AG04450 (cell line): Measurements from ENCODE around the gene CCNC. TPM values are rescaled to one million over a fixed set of nuclear protein-coding genes. Genes with fewer than 3 reads are reported as not detected.
A peak's percentile ranks its signal among the peaks of the same experiment; 100 is the strongest.
"Not testable (repeated sequence)": the region's sequence is repeated elsewhere in the genome, so short reads cannot be mapped to it uniquely, and the experiment has no call there.

Experiments used
- CTCF ChIA-PET: fragments of 300-600, 350-600 bp; formaldehyde crosslinking; extraction: SDS; loops from one replicate; lab custom pipeline; 2022; ENCODE audit warnings: antibody characterized with exemption, inconsistent platforms; lab: Charles Lee
- POLR2A ChIA-PET: fragments of 350-600 bp; formaldehyde crosslinking; extraction: SDS; loops from one replicate; lab custom pipeline; 2021; ENCODE audit warnings: antibody characterized with exemption, inconsistent platforms; lab: Yijun Ruan, JAX
- DNase-seq: peaks from one replicate; pipeline ENCODE4 v3.0.0-alpha.2; 2011; ENCODE audit warnings: low read depth, low spot score
- H3K27ac ChIP-seq: one replicate; pipeline ENCODE4 v1.5.1; 2012; ENCODE audit warnings: low read depth, low read length, control low read depth
- H3K27me3 ChIP-seq: one replicate; pipeline ENCODE4 v1.6.0; 2012; ENCODE audit warnings: low read length; ENCODE audit not compliant: control insufficient read depth, insufficient read depth
- H3K4me3 ChIP-seq: 2 replicates; pipeline ENCODE4 v1.5.1; 2011; ENCODE audit warnings: mild to moderate bottlenecking, low read depth, low read length, control low read depth
- H3K9me3 ChIP-seq: 2 replicates; pipeline ENCODE4 v1.5.1; 2012; ENCODE audit warnings: low read length; ENCODE audit not compliant: control insufficient read depth, insufficient read depth
- polyA plus RNA-seq: library from polyadenylated mRNA; depleted of rRNA; stranded (reverse); fragments of >200 nt; gene quantifications from 2 replicates; pipeline ENCODE4 v1.2.3, GENCODE V29; 2011
- TF ChIP-seq, protein P1 (sequence below): IDR thresholded peaks from 2 replicates; pipeline ENCODE4 v1.5.1; 2011; ENCODE audit warnings: low read depth, low read length, control low read depth, inconsistent platforms

CCNC gene
- polyA plus RNA-seq, 1 experiment = 68.4 TPM

DNA sequence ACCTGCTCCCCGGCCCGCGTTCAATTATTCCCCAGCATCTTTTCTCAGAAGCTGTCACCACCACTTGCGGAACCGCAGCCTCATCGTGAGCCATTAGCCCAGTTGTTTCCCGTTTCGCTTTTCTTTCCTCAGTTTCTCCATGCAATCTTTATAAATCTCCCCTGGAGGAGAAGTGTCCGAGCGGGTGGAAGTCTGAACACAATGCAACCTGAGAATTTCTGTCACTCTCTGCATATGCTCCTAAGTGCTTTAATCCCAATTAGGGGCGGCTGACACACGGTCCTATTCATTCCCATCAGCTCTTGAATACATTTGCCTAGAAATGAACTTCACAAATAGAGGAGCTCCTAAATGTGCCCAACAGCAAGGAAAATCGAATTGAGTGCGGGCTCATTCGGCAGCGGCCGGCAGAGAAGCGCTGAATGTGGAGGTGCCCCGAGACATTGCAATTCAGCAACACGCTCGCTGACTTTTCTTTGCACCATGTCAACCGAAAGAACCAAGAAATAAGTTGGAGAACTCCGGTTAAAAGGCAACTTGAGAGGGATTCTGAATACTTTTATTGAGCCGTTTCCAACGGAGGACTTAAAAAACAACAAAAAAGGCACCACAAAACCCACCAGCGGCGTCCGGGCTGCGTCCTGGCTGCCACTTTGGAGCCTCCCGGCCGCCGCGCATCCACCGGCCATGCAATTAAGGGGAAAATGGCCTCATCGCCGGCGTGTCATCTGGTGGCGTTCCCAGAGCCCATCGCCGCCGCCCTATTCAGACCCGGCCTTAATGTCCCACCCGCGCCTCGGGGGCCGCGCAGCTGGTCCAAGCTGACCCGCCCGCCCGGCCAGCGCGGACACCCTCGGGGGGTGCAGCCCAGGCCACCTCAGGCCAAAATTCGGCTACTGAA lies 34.3 kb upstream of the CCNC start:
- peaks cover 86% of the 10 kb centered on the region for H3K27me3 ChIP-seq
- TF ChIP-seq, protein P1, sequence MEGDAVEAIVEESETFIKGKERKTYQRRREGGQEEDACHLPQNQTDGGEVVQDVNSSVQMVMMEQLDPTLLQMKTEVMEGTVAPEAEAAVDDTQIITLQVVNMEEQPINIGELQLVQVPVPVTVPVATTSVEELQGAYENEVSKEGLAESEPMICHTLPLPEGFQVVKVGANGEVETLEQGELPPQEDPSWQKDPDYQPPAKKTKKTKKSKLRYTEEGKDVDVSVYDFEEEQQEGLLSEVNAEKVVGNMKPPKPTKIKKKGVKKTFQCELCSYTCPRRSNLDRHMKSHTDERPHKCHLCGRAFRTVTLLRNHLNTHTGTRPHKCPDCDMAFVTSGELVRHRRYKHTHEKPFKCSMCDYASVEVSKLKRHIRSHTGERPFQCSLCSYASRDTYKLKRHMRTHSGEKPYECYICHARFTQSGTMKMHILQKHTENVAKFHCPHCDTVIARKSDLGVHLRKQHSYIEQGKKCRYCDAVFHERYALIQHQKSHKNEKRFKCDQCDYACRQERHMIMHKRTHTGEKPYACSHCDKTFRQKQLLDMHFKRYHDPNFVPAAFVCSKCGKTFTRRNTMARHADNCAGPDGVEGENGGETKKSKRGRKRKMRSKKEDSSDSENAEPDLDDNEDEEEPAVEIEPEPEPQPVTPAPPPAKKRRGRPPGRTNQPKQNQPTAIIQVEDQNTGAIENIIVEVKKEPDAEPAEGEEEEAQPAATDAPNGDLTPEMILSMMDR = no peak
- peak overlapping the region; percentile 10 for H3K4me3 ChIP-seq
- H3K27ac ChIP-seq = no peak overlapping the region
- no peak for DNase-seq
- H3K9me3 ChIP-seq = peaks cover 7% of the 10 kb centered on the region; the same call in 1 of the 2 replicates
- CTCF ChIA-PET = interaction anchor here (0.9 kb wide), 1 partner anchor 272 kb away, joined by 3 read pairs; no protein-coding TSS in a partner anchor
- POLR2A ChIA-PET = no interaction called here

DNA sequence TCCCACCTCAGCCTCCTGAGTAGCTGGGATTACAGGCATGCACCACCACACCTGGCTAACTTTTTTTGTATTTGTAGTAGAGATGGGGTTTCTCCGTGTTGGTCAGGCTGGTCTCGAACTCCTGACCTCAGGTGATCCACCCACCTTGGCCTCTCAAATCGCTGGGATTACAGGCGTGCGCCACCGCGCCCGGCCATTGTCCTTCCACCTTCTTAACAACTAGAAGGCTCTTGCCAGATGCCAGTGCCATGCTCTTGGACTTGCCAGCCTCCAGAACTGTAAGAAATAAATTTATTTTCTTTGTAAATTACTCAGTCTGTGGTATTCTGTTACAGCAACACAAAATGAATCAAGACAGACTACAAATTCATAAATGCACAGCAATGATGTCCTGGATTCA lies 26.2 kb upstream of the CCNC start:
- CTCF ChIA-PET, DNase-seq: not testable (repeated sequence)

DNA sequence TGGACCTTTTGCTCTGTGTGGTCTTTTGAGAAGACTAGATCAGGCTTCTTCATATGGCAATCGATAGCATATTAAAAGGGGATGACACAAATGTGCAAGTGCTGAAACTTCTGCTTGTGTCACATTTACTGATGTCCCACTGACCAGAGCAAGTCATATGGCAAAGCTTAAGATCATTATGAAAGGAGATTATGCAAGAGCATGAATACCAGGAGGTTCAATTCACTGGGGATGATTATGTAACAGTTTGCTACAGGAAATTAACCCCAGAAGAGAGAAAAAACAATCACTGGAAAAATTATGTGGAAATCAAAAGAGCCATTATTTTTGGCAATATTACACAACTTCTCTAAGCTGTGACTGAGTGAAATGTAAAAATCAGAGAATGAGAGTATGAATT lies 24.4 kb upstream of the CCNC start:
- Histone ChIP-seq H3K27me3 (peaks cover 69% of the 10 kb centered on the region), H3K9me3 (peaks cover 3% of the 10 kb centered on the region), H3K4me3 (no peak overlapping the region), H3K27ac (no peak overlapping the region)
- DNase-seq = no peak
- POLR2A ChIA-PET = no interaction called here
- TF ChIP-seq, protein P1 = no peak
- CTCF ChIA-PET = no interaction called here

More for the DNA sequence above, 26.2 kb upstream of the CCNC start:
- POLR2A ChIA-PET, H3K4me3 ChIP-seq, H3K9me3 ChIP-seq, H3K27ac ChIP-seq: not testable (repeated sequence)
- peaks cover 66% of the 10 kb centered on the region for H3K27me3 ChIP-seq

DNA sequence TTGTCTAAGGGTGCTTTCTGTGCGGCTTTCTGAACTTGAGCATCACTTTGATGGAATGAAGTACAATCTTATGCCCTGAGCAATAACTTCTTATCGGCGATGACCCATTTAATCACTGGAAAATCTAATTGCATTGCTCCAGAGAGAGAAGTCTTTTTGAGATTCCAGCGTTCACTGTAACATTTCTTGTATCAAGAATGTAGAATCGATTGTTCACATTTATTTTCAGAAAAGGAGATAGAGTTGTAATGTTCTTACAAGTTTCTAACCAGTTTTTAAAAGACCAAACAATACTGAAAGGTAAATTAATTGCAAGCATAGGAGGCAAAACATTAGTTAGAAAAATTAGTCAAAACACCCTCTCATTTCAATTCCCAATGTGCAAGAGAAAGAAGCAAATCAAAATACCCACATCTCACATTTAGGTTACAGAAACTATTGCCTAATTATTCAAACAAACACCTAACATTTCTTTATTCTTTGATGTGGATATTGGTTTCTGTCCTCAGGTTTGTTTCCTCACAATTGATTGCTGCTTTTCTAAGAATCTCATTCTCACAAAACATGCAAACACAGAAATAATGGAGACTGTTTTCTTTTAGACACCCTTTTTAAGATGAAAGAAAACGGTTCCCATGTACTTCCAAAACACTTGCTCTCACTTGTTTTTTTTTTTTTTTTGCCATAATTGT lies 23.4 kb upstream of the CCNC start:
- POLR2A ChIA-PET = no interaction called here
- CTCF ChIA-PET = no interaction called here
- Histone ChIP-seq H3K4me3 (no peak overlapping the region), H3K9me3 (peaks cover 3% of the 10 kb centered on the region), H3K27ac (no peak overlapping the region), H3K27me3 (peaks cover 70% of the 10 kb centered on the region)
- DNase-seq = no peak
- TF ChIP-seq, protein P1 = no peak

DNA sequence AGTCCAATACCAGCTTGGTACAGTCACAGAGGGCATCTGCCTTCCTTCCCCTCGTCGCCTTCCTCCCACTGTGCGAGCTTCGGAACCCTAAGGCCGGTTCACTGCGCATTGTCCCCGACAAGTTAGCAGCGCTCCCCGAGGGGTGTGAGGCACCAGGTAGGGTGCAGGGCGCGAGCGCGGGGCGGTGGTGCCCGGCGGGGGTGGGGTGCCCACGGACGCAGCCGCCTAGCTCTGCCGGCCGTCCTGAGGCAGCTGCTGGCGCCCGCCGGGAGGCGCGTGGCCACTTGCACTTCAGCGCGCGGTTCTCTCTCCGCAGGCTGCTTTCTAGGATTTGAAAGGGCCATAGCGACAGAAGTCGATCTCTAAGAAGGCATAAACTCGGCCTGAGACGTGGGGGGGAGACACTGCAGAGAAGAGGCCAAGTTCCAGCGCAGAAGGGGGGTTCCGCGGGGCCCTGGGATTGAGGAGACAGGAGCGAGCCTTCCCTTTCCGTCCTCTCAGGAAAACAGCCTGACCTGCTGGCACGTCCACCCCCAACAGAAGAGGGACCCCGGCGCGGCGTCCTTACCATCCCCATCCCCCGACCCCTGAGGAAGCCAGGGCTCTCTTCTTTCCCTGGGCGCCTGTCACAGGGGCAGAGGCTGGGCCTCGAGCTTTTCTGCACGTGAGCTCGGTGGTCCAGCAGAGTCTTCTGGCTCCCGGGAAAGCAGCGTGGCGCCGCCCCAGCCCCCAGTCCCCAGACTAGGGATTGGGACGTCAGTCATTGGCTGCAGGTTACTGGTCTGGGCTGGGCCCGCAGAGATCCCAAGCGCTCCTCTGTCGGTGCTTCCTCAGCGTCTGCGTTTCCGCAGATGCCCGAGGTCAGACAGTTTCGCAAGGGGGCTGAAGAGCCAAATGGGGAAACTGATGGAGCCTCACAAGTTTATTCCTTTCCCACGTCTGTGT lies 22.5 kb upstream of the CCNC start:
- CTCF ChIA-PET = no interaction called here
- H3K27ac ChIP-seq = no peak overlapping the region
- H3K27me3 ChIP-seq = peaks cover 69% of the 10 kb centered on the region
- H3K4me3 ChIP-seq = no peak overlapping the region
- POLR2A ChIA-PET = no interaction called here
- peaks cover 3% of the 10 kb centered on the region for H3K9me3 ChIP-seq
- no peak for DNase-seq
- TF ChIP-seq, protein P1 = no peak
